ENCODE measurements around the gene APOL1.

Gene APOL1

DNA sequence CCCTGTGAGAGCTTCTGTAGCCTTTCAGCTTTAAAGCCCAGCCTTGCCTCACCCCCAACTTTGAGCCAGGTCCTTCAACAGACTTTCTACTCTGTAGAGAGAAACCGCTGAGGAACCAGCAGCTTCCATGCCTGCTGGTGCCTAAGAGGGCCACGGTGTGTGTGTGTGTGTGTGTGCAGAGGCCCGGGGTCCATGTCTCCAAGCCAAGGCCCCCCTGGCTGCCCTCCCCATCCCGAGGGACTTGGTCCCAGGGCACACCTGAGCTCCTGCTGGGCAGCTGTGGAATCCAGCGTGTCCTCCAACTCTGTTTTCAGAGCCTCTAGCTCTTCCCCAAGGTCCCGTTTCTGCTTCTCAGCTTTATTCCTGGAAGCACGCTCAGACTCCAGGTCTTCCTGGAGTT is 42.3 kb downstream of the APOL1 start:
- FAIRE-seq: no peak

GRCh38 chr22:36296690-36297089 is 43.8 kb downstream of the APOL1 start:
- no peak for FAIRE-seq

GRCh38 chr22:36297568-36297967 is 44.6 kb downstream of the APOL1 start:
- no peak for FAIRE-seq

DNA sequence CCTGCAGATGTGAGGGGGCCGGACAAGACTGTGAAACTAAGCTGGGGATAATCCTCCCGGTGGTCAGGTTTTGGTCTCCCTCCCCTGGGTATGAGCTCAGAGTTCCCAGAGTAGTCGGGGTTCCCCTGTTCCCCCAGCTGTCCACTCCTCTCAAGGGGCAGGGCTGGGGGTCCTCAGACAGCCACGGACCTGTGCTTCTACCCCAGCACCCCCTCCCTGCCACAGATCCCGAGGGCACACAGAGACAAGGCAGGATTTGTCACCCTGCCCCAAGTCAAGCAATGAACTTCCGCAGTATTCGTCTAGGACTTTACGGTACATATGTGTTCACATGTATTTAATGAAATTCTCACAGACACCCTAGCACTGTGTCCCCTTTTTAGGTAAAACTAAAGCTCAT is 45.2 kb downstream of the APOL1 start:
- FAIRE-seq: no peak

DNA sequence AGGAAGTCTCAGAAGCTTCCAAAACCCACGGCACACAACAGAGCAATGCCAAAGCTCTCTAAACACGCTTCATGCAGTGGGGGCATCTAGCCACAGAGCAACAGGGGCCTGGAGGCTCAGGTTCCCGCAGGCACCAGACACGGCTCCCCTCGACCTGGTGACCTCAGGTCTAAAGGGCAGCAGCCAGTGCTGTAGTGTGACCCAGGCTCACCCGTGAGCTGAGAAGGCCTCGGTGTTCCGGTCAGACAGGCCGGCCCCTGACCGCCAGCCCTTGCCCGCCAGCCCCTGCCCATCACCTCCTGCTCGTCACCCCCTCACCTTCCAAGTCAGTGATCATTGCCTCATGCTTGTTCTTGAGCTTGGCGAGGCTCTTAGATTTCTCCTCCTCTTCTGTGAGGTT is 45.7 kb downstream of the APOL1 start:
- no peak for FAIRE-seq

GRCh38 chr22:36299295-36299694 is 46.4 kb downstream of the APOL1 start:
- FAIRE-seq: no peak

DNA sequence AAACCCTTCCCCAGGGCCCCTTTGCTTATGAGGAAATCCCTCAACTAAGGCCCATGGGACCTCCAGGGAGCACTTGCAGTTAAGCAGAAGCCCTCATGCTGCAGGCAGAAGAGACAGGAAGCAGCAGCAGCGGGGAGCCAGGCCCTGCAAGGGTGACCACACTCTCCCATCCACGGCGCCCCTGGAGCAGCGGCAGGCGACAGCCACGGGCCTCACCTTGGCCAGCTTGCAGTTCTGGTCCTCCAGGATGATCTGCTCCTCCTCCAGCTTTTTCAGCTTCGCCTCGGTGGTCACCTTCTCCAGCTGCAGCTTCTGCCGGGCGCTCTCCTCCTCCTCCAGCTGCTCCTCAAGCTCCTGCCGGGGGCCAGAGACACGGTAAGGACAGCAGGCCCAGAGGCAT is 47.0 kb downstream of the APOL1 start:
- no peak for FAIRE-seq

DNA sequence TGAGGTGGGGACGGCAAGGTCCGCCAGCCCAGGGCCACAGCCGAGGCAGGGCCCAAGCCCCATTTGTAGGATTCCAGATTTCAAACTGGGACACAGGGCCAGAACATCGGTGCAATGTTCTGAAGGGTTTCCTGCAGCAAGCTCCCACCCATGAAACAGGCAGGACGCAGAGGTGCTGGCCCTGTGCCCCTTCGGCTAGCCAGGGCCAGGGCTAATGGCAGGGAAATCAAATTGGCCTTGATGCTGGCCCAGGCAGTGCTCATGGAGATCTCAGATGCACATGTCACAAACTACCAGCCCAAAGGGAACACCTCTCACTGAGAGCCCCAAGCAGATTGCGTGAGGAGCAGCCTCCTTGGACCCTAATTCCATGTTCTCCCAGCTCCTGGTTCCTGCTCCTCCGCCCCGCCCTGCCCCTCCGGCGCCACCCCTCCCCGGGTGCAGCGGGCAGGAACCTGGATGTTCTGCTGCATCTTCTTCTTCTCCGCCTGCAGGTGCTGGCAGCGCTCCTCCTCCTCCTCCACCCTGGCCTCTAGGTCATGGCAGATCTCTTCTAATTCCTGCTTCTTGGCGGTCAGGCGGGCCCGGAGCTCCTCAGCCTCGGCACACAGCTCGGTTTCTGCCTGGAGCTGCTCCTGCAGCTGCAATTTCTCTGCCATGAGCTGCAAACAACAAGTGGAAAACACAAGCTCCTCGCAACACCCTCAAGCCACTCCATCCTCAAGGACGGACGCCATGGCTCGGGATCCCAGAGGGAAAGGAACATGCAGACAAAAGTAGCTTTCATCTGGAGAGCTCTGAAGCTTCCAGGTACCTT is 47.7 kb downstream of the APOL1 start:
- FAIRE-seq: no peak

GRCh38 chr22:36301384-36301828 is 48.5 kb downstream of the APOL1 start:
- FAIRE-seq: no peak

DNA sequence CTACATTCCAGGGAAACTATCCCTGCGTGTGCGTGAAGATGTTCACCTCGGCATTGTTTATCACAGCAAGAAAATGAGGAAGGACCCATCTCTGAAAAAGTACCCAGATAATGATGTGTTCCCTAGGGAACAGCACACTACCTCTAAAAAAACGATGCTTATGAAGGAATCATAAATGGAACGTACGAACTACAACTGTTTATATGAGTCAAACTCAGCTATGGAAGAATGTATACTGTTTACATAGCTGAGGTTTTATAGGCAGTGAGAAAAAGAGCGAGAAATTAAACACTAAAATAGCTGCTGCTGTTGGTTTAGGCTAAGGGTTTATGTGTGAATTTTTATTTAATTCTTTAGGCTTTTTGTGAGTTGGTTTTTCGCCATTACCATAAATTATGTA is 48.9 kb downstream of the APOL1 start:
- FAIRE-seq: no peak

DNA sequence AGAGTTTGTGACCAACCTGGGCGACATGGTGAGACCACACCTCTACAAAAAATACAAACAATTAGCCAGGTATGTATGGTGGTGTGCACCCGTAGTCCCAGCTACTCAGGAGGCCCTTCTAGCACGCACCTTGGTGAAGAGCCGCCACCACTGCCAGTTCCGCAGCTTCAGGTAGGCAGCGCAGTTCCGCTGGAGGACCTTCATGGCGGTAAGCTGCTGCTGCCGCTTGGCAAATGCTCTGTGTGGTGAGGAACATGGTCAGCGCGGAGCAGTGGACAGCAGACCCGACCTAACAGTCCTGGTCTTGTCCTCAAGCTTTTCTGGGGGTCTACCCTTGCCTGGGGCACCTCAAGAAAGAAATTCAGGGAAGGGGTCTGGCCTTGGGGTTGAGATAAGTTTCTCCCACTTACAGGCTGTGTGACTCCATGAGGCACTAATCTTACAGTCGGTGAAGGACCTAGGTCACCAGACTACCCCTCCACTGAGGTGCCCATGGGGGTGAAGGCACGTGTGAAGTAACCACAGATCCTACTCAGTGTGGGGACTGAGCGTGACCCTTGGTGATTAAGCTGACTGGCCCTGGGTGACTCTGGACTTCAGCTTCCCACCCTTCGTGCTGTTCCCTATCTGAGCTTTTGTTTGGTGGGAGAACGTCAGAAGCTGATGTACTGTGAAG is 49.6 kb downstream of the APOL1 start:
- FAIRE-seq: no peak

- no peak for FAIRE-seq
These were observed 50.2 kb downstream of the APOL1 start for GRCh38 chr22:36303115-36303467.

DNA sequence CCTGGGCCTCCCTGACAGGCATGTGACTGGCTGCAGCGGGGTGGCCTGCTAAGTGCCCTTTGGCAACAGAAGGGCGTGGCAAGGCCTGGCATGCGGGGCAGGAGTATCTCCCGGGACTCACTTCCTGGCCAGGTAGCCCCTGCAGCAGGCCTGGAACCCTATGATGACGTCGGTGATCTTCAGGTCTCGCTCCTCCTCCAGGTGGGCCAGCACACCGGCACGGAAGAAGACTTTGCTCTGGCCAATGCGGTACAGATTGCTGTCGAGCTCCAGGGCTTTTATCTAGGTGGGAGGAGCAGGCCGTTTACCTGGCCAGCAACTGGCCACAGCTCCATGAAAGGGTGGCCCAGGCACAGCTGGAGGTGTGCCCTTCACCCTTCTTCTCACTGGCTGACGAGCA is 50.9 kb downstream of the APOL1 start:
- FAIRE-seq: no peak

- no peak for FAIRE-seq
These were observed 51.5 kb downstream of the APOL1 start for GRCh38 chr22:36304429-36304828.

DNA sequence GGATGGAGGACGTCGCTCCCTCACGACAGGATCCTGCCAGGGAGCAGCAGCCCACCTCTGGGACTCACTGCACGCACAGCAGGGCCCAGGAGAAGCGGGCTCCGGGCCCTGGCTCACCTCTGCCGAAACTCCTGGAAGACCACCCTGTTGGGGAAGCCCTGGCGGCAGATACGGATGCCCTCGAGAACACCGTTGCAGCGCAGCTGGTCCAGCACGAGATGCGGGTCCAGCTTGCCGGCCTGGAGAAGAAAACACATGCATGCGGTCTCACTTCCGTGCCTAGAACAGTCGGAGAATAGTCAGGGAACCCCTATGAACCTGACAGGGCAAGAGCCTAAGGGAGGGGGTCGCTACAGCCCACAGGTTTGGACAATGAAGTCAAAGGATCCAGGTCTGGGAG is 52.9 kb downstream of the APOL1 start:
- no peak for FAIRE-seq

GRCh38 chr22:36306227-36306626 is 53.3 kb downstream of the APOL1 start:
- FAIRE-seq: no peak

DNA sequence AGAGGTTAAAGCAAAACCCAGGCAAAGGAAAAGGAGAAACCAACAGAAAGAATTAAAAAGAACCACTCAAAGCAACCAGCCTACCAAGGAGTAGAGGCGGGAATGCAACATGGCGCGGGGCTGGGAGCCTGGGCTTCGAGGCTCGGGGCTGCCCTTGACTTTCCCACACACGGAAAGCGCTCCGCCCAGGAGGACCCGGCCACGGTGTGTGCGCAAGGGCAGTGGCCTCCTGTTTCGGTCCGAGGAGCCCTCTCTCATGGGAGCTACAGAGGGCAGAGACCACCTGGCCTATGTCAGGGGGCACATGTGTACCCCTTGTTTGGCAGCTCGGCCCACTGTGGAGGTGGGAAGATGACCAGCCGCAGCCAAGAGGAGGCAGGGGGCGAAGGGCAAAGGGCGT is 55.9 kb downstream of the APOL1 start:
- FAIRE-seq: no peak

DNA sequence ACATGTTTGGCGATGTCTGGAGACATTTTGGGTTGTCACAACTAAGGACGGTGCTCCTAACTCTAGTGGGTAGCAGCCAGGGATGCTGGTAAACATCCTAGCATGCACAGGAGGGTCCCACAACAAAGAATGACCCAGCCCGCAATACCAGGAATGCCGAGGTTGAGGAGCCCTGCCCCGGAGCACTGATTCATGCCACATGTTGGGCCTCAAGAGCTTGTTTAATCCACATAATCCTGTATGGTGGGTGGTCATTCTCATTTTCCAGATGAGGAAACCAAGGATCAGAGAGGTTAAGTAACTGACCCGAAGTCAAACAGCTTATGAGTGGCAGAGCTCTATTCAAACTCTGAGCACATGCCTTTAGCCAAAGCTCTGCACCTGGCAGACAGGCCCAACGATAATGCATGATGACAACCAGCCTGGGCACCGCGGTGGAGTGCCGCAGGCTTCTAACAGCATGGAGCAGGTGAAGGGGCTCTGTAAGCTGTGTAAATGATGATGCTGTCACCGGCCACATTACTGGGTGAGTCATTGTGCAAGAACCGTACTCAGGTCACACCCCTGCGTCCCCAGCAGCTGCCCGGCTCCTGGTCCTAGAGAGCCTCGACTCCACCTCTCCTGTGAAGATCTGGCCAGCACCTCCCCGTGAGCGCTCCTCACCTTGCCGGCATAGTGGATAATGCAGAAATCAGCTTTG is 58.6 kb downstream of the APOL1 start:
- FAIRE-seq: no peak

- FAIRE-seq: no peak
These were observed 62.4 kb downstream of the APOL1 start for GRCh38 chr22:36315325-36315724.

DNA sequence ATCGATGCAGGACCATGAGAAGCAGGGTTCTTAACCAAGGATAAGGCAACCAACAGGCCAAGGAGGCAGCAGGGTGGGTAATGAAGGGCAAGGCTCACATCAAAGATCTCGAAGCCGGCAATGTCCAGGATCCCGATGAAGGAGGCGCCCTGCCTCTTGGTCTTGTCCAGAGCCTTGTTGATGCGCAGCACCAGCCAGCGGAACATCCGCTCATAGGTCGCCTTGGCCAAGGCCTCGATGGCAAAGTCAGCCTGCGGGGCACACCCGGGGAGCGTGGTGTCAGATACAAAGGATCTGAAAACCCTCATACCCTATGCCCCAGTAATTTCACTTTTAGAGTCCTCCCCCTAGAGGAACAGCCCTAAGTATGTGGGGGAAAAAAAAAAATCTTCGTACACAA is 63.5 kb downstream of the APOL1 start:
- no peak for FAIRE-seq

Measured in islet of Langerhans (tissue), 1 donor.